ENCODE results near the gene PLCXD1.

- TF ChIP-seq CTCF (IDR thresholded peaks at IDR 0.05) (no peak), EZH2phosphoT487 (IDR thresholded peaks at IDR 0.05) (no peak), EZH2 (IDR thresholded peaks at IDR 0.05) (no peak)
Measured at GRCh38 chrX:262381-262909, 18.7 kb upstream of the PLCXD1 start.

Measured in neural progenitor cell (in vitro differentiated cells).